ENCODE results near the gene SETBP1.

The SETBP1 gene

DNA sequence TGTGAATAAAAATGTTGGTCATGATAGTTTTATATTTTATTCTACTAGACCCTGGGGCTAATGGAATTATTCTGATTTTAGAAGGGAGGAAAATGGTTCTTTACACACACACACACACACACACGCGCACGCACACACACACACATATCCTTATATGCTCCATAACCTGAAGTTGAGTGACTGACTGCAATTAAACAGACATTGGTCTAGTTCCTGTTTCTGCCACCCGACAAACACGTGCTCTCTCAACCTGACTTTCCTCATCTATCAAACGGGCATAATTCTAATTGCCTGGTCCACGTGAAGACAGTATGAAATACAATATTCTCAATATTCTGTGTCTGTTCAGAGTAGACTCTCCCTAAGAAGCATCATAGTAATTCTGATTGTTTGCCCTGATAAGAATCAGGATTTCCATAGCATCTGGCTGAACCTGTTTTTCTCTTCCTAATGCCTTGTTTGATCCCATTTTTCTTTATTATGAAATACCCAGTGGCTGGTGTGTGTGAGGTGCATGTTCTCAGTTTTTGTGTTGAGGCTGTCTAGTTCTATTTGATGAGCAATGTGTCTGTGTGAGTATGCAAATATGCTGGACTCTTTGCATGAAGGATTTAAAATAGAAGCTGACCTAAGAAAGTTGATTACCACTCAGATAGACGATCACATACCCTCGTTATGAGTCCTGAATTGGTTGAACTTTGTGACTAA is 51.0 kb downstream of the SETBP1 start:
- TF ChIP-seq, protein P1, sequence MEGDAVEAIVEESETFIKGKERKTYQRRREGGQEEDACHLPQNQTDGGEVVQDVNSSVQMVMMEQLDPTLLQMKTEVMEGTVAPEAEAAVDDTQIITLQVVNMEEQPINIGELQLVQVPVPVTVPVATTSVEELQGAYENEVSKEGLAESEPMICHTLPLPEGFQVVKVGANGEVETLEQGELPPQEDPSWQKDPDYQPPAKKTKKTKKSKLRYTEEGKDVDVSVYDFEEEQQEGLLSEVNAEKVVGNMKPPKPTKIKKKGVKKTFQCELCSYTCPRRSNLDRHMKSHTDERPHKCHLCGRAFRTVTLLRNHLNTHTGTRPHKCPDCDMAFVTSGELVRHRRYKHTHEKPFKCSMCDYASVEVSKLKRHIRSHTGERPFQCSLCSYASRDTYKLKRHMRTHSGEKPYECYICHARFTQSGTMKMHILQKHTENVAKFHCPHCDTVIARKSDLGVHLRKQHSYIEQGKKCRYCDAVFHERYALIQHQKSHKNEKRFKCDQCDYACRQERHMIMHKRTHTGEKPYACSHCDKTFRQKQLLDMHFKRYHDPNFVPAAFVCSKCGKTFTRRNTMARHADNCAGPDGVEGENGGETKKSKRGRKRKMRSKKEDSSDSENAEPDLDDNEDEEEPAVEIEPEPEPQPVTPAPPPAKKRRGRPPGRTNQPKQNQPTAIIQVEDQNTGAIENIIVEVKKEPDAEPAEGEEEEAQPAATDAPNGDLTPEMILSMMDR (IDR thresholded peaks at IDR 0.05) = no peak
- peaks cover 41% of the 10 kb centered on the region for H3K36me3 Mint-ChIP-seq (ENCODE audit: low read depth)
- no peak for DNase-seq
- H3K27ac Mint-ChIP-seq = peak overlapping the region; percentile 68
- H3K4me3 Mint-ChIP-seq = no peak overlapping the region
- no peaks in the 10 kb centered on the region for H3K27me3 Mint-ChIP-seq (ENCODE audit: low read depth, poor library complexity)
- no peaks in the 10 kb centered on the region for H3K9me3 Mint-ChIP-seq
- H3K4me1 Mint-ChIP-seq = peaks cover 56% of the 10 kb centered on the region

DNA sequence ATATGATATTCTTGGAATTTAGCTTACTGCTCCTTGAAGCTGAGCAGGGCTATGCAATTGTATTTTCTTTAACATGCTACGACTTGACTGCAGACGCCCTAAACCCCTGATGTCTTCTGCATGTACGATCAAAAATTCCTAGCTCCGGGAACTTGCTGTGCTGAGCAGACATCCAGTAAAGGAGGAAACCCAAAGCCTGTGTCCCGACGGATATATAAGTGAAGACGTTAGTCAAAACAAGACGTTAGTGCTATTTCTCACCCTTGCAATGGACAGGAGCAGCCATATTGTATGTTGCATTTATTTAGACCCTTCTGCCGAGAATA is 51.5 kb downstream of the SETBP1 start:
- Mint-ChIP-seq H3K9me3 (no peaks in the 10 kb centered on the region), H3K27ac (peak overlapping the region; percentile 49), H3K27me3 (ENCODE audit: low read depth, poor library complexity) (no peaks in the 10 kb centered on the region), H3K4me3 (no peak overlapping the region), H3K4me1 (peaks cover 61% of the 10 kb centered on the region), H3K36me3 (ENCODE audit: low read depth) (peaks cover 38% of the 10 kb centered on the region)
- no peak for DNase-seq
- TF ChIP-seq, protein P1 (IDR thresholded peaks at IDR 0.05) = no peak

DNA sequence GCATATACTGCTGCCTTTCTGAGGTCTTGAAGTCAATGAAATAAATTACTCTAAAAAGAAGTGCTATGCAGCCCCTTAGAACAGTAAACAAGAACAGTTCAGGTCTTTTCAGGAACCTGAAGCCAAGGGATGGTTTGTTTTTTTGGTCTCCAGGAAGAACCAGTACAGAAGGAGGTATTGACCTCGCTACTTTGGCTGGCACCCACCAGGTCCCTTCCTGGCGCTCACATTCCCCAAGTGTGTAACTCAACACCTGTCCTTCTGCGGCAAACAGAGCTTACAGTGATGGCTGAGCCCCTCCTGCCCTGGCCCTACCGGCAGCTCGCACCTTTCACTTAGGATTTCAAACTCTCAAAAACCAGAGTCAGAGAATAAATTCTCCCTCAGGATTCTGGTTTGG is 51.9 kb downstream of the SETBP1 start:
- no peaks in the 10 kb centered on the region for H3K9me3 Mint-ChIP-seq
- no peaks in the 10 kb centered on the region for H3K27me3 Mint-ChIP-seq (ENCODE audit: low read depth, poor library complexity)
- DNase-seq = no peak
- H3K27ac Mint-ChIP-seq = peak overlapping the region; percentile 89
- peaks cover 37% of the 10 kb centered on the region for H3K36me3 Mint-ChIP-seq (ENCODE audit: low read depth)
- peaks cover 61% of the 10 kb centered on the region for H3K4me1 Mint-ChIP-seq
- TF ChIP-seq, protein P1 (IDR thresholded peaks at IDR 0.05) = no peak
- H3K4me3 Mint-ChIP-seq = no peak overlapping the region

DNA sequence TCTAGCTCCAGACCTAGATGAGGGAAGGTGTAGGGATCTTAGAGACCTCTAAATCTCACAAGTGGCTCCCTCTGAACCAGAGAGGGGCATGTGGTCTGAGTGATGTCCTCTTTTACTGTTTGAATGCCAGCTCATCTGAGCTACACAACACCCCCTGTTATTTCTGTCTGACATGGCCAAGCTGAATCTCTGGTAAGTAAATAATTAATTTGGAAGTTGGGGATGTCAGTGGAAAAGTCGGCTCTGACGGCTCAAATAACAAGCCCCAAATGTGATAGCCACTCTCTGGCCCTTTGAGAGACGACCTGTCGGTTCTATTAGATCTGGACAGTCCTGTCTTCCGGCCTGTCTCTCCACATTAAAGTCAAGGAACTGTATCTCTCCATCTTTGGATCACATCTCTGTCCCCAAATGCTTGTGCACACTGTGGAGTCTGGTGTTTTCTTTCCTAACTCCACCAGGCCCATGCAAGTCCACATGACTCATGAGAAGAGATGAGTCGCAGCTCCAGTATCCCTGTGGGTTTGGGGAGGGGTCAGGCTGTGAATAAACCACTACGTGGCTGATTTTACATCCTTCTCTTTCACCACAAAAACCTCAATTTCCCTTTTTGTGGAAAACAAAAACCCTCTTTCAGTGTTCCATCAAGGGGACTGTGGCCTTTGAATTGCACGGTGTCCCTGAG is 52.5 kb downstream of the SETBP1 start:
- Mint-ChIP-seq H3K4me3 (no peak overlapping the region), H3K4me1 (peaks cover 61% of the 10 kb centered on the region), H3K9me3 (no peaks in the 10 kb centered on the region), H3K27ac (peak overlapping the region; percentile 89), H3K27me3 (ENCODE audit: low read depth, poor library complexity) (no peaks in the 10 kb centered on the region), H3K36me3 (ENCODE audit: low read depth) (peaks cover 41% of the 10 kb centered on the region)
- no peak for DNase-seq
- TF ChIP-seq, protein P1 (IDR thresholded peaks at IDR 0.05) = no peak

DNA sequence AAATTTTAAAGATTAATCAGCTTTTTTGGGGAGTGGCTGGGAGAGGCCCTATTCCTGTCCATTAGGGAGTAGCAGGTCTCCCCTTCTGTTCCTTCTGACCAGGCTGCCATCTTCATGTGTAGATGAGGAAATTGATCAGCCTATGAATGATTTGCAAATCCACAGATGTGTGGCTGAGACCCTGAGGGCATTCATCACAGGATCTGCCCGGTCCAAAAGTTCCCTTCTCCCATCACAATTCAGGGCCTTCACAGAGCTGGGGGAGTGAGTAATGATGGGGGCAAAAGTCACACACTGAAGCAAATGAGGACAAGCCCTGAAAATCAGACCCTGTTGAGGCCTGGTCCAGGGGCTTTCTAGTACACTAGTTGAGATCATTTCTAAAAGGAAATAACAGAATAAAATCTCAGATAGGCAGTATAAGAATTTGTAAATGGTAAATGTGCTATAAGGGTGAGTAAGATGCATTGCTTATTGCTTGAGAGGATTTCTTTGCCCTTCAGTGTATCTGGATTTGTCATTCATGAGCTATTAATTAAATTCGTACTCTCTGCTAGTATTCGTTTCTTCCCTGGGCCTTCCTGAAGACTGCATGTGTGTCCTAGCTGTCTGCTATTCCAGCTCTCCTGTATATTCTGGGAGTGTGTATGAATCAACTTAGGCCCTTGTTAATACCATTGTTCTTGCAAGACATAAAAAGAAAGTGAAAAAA is 53.2 kb downstream of the SETBP1 start:
- H3K36me3 Mint-ChIP-seq (ENCODE audit: low read depth) = peaks cover 45% of the 10 kb centered on the region
- H3K27me3 Mint-ChIP-seq (ENCODE audit: low read depth, poor library complexity) = no peaks in the 10 kb centered on the region
- H3K4me3 Mint-ChIP-seq = no peak overlapping the region
- H3K4me1 Mint-ChIP-seq = peaks cover 61% of the 10 kb centered on the region
- H3K9me3 Mint-ChIP-seq = no peaks in the 10 kb centered on the region
- no peak for DNase-seq
- no peak overlapping the region for H3K27ac Mint-ChIP-seq
- TF ChIP-seq, protein P1 (IDR thresholded peaks at IDR 0.05) = no peak

Measured in nephron progenitor cell (in vitro differentiated cells).